GM12892 (cell line): Measurements from ENCODE around the gene RRBP1.

ENCODE experiments used
- POLR2A ChIP-seq: IDR thresholded peaks from 2 replicates; pipeline ENCODE4 v1.6.1; 2011; ENCODE audit warnings: low read depth, low read length, control low read depth
- POLR2AphosphoS5 ChIP-seq: IDR thresholded peaks from 2 replicates; pipeline ENCODE4 v1.6.1; 2011; ENCODE audit warnings: low read depth, low read length, control low read depth
- TAF1 ChIP-seq: IDR thresholded peaks from 2 replicates; pipeline ENCODE4 v1.6.1; 2011; ENCODE audit warnings: low read depth, mild to moderate bottlenecking, control low read depth, low read length, borderline replicate concordance

DNA sequence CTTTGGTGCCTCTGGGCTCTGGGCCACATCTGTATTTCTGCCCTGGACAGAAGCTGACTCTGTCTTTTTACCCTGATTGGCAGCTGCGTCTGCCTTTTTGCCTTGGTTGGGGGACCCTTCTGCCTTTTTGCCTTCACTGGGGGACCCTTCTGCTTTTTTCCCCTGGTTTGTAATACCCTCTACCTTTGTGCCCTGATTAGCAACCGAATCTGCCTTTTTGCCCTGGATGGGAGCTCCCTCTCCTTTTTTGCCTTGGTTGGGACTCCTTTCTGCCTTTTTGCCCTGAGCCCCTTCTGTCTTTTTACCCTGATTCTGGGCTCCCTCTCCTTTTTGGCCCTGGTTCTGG, 23.4 kb downstream of the RRBP1 start:
- TF ChIP-seq POLR2AphosphoS5 (no peak), POLR2A (no peak), TAF1 (no peak)
